ENCODE measurements around the gene C9orf72.
"Not testable (repeated sequence)": the region's sequence is repeated elsewhere in the genome, so short reads cannot be mapped to it uniquely, and the experiment has no call there.

Gene C9orf72

DNA sequence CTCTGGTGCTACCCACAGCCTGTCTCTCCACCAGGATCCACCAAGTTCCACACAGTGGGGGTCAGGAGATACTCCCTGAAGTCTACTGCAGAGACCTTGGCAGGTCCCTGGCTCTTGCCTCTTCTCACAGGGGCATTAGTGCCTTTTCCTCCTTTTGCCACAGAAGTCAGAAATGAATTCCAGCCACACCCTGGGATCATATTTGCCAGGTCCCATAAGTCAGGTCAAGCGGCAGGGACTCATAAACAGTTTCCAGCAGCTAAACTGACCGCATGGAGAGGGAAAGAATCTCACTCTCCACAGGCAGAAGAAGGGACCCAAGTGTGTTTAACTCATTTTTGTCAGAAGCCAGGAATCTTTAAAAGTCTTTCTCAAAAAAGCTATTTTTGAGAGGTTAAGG is 62.5 kb downstream of the C9orf72 start:
- no peak for DNase-seq

DNA sequence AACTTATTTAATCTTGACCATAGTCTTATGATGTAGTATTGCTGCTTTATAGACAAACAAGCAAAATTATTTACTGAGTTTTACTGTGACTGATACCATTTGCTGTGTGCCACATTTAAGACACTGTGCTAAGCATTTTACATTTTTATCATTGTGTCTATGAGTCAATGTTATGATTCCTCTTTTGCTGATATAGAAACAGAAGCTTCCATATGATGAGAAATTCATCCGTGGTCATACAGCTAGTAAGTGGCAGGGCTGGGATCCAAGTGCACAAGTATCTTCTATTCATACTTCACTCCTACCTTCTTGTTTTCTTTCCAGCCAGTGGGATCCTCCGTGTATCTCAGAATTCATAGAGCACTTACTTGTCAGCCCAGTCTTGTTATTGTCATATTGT is 66.3 kb downstream of the C9orf72 start:
- no peak for DNase-seq

DNA sequence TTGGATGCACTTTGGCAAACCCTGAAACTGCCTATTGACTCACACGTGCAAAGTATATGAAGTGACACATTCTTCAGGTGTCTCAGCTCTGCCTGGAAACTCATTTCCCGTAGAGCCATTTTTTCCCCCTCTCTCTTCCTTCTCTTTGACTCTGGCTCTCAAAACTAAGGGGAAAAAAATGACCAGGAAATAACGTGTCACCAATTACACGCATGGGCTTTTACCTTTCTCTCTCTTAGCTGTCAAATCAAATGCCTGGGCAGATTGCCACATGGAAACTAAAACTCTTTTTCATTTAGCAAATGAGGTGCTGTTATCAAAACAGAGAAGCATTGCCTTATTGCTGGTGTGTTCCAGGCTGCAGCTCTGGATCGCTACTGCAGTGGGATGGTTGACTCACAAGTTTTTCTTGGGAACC is 67.5 kb downstream of the C9orf72 start:
- no peak for DNase-seq

DNA sequence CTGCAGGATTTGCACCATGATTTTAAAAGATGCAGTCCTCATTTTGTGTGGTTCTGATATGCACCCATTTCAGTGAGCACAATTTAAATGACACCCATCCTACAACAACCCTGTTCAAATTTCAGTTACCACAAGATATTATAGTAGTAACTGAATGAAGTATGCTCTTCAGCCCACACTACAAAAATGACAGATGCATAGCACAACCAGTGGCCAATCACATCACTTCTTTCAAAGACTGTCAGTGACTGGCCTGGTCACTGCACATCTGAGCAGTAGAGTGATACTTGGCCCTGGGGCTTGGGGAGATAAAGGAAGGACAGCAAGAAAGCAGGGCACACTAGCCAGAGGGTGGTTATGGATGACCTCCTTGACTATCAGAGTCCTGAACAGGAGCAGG is 69.0 kb downstream of the C9orf72 start:
- no peak for DNase-seq

DNA sequence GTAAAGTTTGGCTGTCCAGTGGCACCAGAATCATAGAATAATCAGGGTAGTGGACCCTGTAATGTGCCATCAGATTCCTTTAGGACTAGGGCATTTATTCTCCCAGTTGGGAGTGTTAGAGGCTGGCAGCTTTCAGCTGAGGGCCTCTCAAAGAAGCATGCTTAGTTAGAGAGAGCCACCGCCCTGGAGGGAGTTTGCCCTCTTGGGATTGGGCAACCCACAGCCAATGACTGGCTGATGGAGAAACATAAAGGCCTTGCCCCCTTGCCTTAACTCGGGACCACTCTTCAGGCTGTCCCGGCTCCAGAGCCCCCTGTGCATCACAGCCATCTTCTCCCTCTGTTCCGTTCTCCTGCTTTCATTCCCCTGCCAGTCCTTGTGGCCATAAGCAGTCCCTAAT is 69.7 kb downstream of the C9orf72 start:
- DNase-seq, result no peak

DNA sequence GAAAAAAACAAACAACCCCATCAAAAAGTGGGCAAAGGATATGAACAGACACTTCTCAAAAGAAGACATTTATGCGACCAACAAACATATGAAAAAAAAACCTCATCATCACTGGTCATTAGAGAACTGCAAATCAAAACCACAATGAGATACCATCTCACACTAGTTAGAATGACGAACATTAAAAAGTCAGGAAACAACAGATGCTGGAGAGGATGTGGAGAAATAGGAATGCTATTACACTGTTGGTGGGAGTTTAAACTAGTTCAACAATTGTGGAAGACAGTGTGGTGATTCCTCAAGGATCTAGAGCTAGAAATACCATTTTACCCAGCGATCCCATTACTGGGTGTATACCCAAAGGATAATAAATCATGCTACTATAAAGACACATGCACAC is 72.4 kb downstream of the C9orf72 start:
- not testable (repeated sequence) for DNase-seq

DNA sequence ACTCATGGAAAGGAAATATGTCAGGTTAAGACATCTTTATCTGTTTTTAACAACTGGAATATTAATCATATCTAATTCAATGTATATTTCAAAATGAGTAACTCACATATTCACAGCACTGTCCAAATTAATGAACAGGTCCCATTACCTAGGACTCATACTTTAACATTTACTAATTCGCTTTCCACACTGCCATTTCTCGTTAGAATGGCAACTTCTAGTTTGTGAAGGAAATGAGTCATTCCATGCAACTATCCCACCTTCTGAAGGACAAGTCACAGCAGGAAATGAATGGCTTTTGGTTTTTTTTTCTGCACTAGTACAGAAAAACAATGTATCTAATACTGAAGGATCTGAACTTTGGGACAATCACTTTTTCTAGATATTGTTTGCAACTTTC is 73.8 kb downstream of the C9orf72 start:
- DNase-seq, result no peak

DNA sequence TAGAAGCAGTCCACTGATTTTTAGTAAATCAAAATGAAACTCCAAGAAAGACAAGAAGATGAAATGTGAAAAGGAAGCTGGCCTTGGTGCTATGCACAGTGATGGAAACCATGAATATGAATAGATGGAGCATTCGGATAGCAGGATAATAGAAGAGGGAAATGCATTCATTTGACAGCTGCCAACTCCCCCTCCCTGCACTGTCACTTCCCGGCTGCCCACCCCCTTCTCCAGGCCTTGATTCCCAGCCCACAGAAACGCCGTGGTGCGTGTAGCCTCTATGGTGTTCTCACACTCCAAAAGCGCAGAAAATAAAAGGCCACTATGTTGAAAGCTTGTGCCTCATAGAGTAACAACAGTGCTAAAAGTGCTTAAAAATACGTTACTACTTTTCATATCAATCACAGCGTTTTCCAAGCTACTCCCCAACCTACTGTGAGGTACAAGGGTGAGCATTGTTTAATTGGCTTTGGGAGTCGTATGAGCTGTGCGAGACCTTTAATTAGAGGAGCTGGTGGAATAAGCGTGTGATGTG is 75.3 kb downstream of the C9orf72 start:
- DNase-seq, result no peak

Measured in RPMI8226 (cell line).